IMR-90 (cell line): ENCODE data around the gene MATN3. TPM values are rescaled to one million over a fixed set of nuclear protein-coding genes. Genes with fewer than 3 reads are reported as not detected.

ENCODE experiments used
- ATAC-seq: fragments of 200-7000 bp; cut with Tn5 transposase; 2 replicates; pipeline ENCODE4 v1.9.1; 2020; ENCODE audit warnings: low read depth, mild to moderate bottlenecking, moderate library complexity
- BruUV-seq: library from RNA; stranded (reverse); fragments of 400-500 nt; replicated peaks from 2 replicates; lab custom pipeline; 2021; lab: Mats Ljungman, UMichigan
- CTCF ChIA-PET: fragments of 300-600 bp; formaldehyde crosslinking; extraction: SDS; loops from one replicate; lab custom pipeline; 2021; ENCODE audit warnings: antibody characterized with exemption; lab: Yijun Ruan, JAX
- POLR2A ChIA-PET: fragments of 300-600 bp; sonication (Branson Sonifier 250); formaldehyde crosslinking; loops from one replicate; lab custom pipeline; 2022; ENCODE audit warnings: antibody characterized with exemption; ENCODE audit not compliant: unreplicated experiment; lab: Charles Lee
- DNase-seq: peaks from one replicate; pipeline ENCODE4 v3.0.0; 2013
- H2AFZ ChIP-seq: replicated peaks from 2 replicates; pipeline ENCODE3; 2013; ENCODE audit warnings: low read length, mild to moderate bottlenecking; ENCODE audit not compliant: poor library complexity
- H2AK5ac ChIP-seq: 2 replicates; pipeline ENCODE4 v1.6.1; 2013; ENCODE audit warnings: low read depth, low read length, inconsistent platforms
- H2AK9ac ChIP-seq: replicated peaks from 2 replicates; pipeline ENCODE3; 2013; ENCODE audit warnings: mild to moderate bottlenecking, low read depth, low read length, moderate library complexity; ENCODE audit not compliant: poor library complexity
- H2BK120ac ChIP-seq: 2 replicates; pipeline ENCODE4 v1.6.1; 2013; ENCODE audit warnings: low read depth, low read length, inconsistent platforms
- H2BK15ac ChIP-seq: 3 replicates; pipeline ENCODE4 v1.6.1; 2013; ENCODE audit warnings: low read depth, low read length, inconsistent platforms
- H2BK20ac ChIP-seq: 2 replicates; pipeline ENCODE4 v1.6.1; 2013; ENCODE audit warnings: low read depth, mild to moderate bottlenecking, inconsistent platforms, low read length, moderate library complexity
- H2BK5ac ChIP-seq: 2 replicates; pipeline ENCODE4 v1.6.1; 2013; ENCODE audit warnings: mild to moderate bottlenecking, low read depth, low read length, inconsistent platforms; ENCODE audit not compliant: poor library complexity, severe bottlenecking
- H3K14ac ChIP-seq: replicated peaks from 2 replicates; pipeline ENCODE4 v1.6.1; 2013; ENCODE audit warnings: low read depth, low read length, inconsistent platforms
- H3K18ac ChIP-seq: 2 replicates; pipeline ENCODE4 v1.6.1; 2013; ENCODE audit warnings: low read depth, low read length, control low read depth
- H3K23ac ChIP-seq: 2 replicates; pipeline ENCODE4 v1.6.1; 2013; ENCODE audit warnings: low read depth, low read length, inconsistent platforms
- H3K27ac ChIP-seq: 2 replicates; pipeline ENCODE4 v1.5.1; 2013; ENCODE audit warnings: mild to moderate bottlenecking, control low read depth, low read length; ENCODE audit not compliant: insufficient read depth
- H3K27me3 ChIP-seq: 2 replicates; pipeline ENCODE4 v1.6.1; 2013; ENCODE audit warnings: low read length; ENCODE audit not compliant: control insufficient read depth, insufficient read depth
- H3K36me3 ChIP-seq: 2 replicates; pipeline ENCODE4 v1.6.1; 2013; ENCODE audit warnings: low read length, mixed read lengths; ENCODE audit not compliant: control insufficient read depth, insufficient read depth
- H3K4ac ChIP-seq: 2 replicates; pipeline ENCODE4 v1.6.1; 2013; ENCODE audit warnings: low read depth, low read length, inconsistent platforms
- H3K4me1 ChIP-seq: 2 replicates; pipeline ENCODE4 v1.6.1; 2013; ENCODE audit warnings: low read length, mixed read lengths; ENCODE audit not compliant: control insufficient read depth, insufficient read depth
- H3K4me2 ChIP-seq: 2 replicates; pipeline ENCODE4 v1.6.1; 2013; ENCODE audit warnings: low read depth, mild to moderate bottlenecking, control low read depth, low read length, moderate library complexity
- H3K4me3 ChIP-seq: 2 replicates; pipeline ENCODE4 v1.5.1; 2013; ENCODE audit warnings: low read depth, mild to moderate bottlenecking, control low read depth, low read length, moderate library complexity; ENCODE audit not compliant: insufficient read depth
- H3K56ac ChIP-seq: 2 replicates; pipeline ENCODE4 v1.6.1; 2013; ENCODE audit warnings: low read length, inconsistent platforms; ENCODE audit not compliant: insufficient read depth; ENCODE audit errors: extremely low read depth
- H3K79me1 ChIP-seq, 2 experiments: 2 replicates each; pipeline ENCODE4 v1.6.1; 2013; ENCODE audit warnings: low read length in 2 of 2, inconsistent platforms in 1 of 2, low read depth in 1 of 2
- H3K9ac ChIP-seq: 2 replicates; pipeline ENCODE4 v1.6.1; 2013; ENCODE audit warnings: low read depth, low read length, control low read depth
- H3K9me1 ChIP-seq: 2 replicates; pipeline ENCODE4 v1.6.1; 2013; ENCODE audit warnings: low read length, inconsistent platforms; ENCODE audit not compliant: insufficient read depth
- H3K9me3 ChIP-seq: 2 replicates; pipeline ENCODE4 v1.6.1; 2013; ENCODE audit warnings: low read length; ENCODE audit not compliant: control insufficient read depth, insufficient read depth
- H4K20me1 ChIP-seq: 2 replicates; pipeline ENCODE4 v1.6.1; 2013; ENCODE audit warnings: low read length, inconsistent platforms; ENCODE audit not compliant: insufficient read depth
- H4K5ac ChIP-seq: 2 replicates; pipeline ENCODE4 v1.6.1; 2013; ENCODE audit warnings: mild to moderate bottlenecking, low read depth, low read length, control low read depth
- H4K8ac ChIP-seq, 2 experiments: 2 replicates each; pipeline ENCODE4 v1.6.1; 2013; ENCODE audit warnings: low read depth in 2 of 2, low read length in 2 of 2, control low read depth in 1 of 2, inconsistent platforms in 1 of 2
- H4K91ac ChIP-seq: 2 replicates; pipeline ENCODE4 v1.6.1; 2013; ENCODE audit warnings: low read depth, low read length, inconsistent platforms; ENCODE audit not compliant: insufficient read depth
- CHD1 ChIP-seq: IDR thresholded peaks from 2 replicates; pipeline ENCODE4 v1.6.1; 2012; ENCODE audit warnings: low read depth, low read length, improper control_type of control experiment
- MAFK ChIP-seq: IDR thresholded peaks from 2 replicates; pipeline ENCODE4 v1.6.1; 2012; ENCODE audit warnings: low read depth, low read length, improper control_type of control experiment
- NFE2L2 ChIP-seq: fragments of 150-350 bp; IDR thresholded peaks from 2 replicates; pipeline ENCODE4 v1.6.1; 2016; ENCODE audit warnings: low read depth, mild to moderate bottlenecking, low read length
- POLR2A ChIP-seq: IDR thresholded peaks from 2 replicates; pipeline ENCODE4 v1.6.1; 2012; ENCODE audit warnings: mild to moderate bottlenecking, low read depth, low read length
- RAD21 ChIP-seq: IDR thresholded peaks from 2 replicates; pipeline ENCODE4 v1.6.1; 2012; ENCODE audit warnings: low read length, improper control_type of control experiment
- SMC3 ChIP-seq: fragments of 150-350 bp; IDR thresholded peaks from 2 replicates; pipeline ENCODE4 v1.6.1; 2016; ENCODE audit warnings: low read depth, mild to moderate bottlenecking, antibody characterized with exemption, low read length, moderate library complexity
- WGBS, 2 experiments: methylation state at CpG; one replicate each; pipeline versions ENCODE4 v1.1.5 to v1.1.7; 2013; ENCODE audit warnings: missing lambda C conversion rate in 2 of 2; ENCODE audit not compliant: insufficient read length in 1 of 2; ENCODE audit errors: extremely low coverage in 2 of 2; 5-methylcytosine and 5-hydroxymethylcytosine counted together
- dilution Hi-C: fragments of 300-500 bp; cut with HindIII; formaldehyde crosslinking; loops from one replicate; pipeline ENCODE4 v1.14.3; 2018; ENCODE audit warnings: low sequenced_read_pairs; ENCODE audit not compliant: unreplicated experiment
- in situ Hi-C: fragments of 300-500 bp; cut with MboI; formaldehyde crosslinking; loops from 3 replicates; pipeline ENCODE4 v1.14.3; 2019; ENCODE audit warnings: low sequenced_read_pairs, inconsistent platforms, mixed read lengths
- intact Hi-C: fragments of 100-400 bp; cut with micrococcal nuclease; formaldehyde crosslinking; loops from 2 replicates; pipeline ENCODE4 v1.10.0; 2022
- polyA plus RNA-seq, 3 experiments: library from polyadenylated mRNA; depleted of rRNA; stranded (reverse); fragments of >200 nt; gene quantifications; 2 replicates each; pipeline ENCODE4 v1.2.3, GENCODE V29; 2012; ENCODE audit warnings: low replicate concordance in 1 of 3
- total RNA-seq: library from RNA; depleted of rRNA; stranded (reverse); fragments of >200 nt; gene quantifications from 2 replicates; pipeline ENCODE4 v1.2.3, GENCODE V29; 2012
- TF ChIP-seq, protein P1 (sequence below): conservative IDR thresholded peaks from 2 replicates; pipeline ENCODE4 v1.5.1; 2012; ENCODE audit warnings: mild to moderate bottlenecking, low read depth, low read length, improper control_type of control experiment
- TF ChIP-seq, protein P2 (sequence below): fragments of 150-350 bp; IDR thresholded peaks from 2 replicates; pipeline ENCODE4 v1.6.1; 2016; ENCODE audit warnings: low read depth, mild to moderate bottlenecking, low read length, moderate library complexity, borderline replicate concordance

Gene MATN3
- total and polyA plus RNA-seq, 2 of the 4 experiments (the other 2 are of a cell fraction): 0.90 to 3.0 TPM

DNA sequence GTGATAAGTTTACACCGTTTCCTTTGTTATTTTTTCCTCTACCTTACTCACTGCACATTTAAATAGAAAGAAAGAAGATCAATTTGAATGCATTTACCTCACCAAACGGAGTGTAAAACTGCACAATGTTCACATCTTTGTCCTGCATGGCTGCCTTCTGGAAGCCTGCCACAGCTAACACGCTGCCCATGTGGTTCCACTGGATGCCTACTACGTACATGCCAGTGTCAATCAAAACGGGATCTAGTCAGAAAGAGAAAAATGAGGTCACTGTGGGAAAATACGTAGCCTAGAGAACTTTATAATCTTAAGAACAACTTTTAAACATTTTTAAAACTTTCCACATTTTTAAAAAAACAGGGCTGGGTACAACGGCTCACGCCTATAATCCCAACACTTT lies 39.0 kb downstream of the MATN3 start:
- in situ Hi-C loops: no loop called here
- POLR2A ChIA-PET: interaction anchor here (0.6 kb wide), 1 partner anchor 16 kb away, joined by 3 read pairs; the partner anchor contains the start of gene WDR35

More for the DNA sequence above, 39.0 kb downstream of the MATN3 start:
- no TSS peak for BruUV-seq
- Histone ChIP-seq H3K9ac (no peak overlapping the region), H3K27me3 (no peaks in the 10 kb centered on the region), H3K27ac (no peak overlapping the region), H4K8ac (no peak overlapping the region), H2BK120ac (no peak overlapping the region), H3K4ac (no peak overlapping the region), H3K23ac (no peak overlapping the region), H4K20me1 (no peaks in the 10 kb centered on the region), H3K4me3 (no peak overlapping the region), H2AK9ac (no peak overlapping the region), H3K9me3 (no peaks in the 10 kb centered on the region), H2AFZ (no peak overlapping the region), H3K9me1 (no peaks in the 10 kb centered on the region), H4K5ac (no peak overlapping the region), H3K56ac (no peak overlapping the region), H2BK20ac (no peak overlapping the region), H3K36me3 (peaks cover 13% of the 10 kb centered on the region), H3K4me2 (no peak overlapping the region), H2AK5ac (no peak overlapping the region), H3K14ac (no peak overlapping the region), H3K18ac (no peak overlapping the region), H4K91ac (no peak overlapping the region), H3K4me1 (no peaks in the 10 kb centered on the region), H3K79me1 (no peaks in the 10 kb centered on the region), H2BK15ac (no peak overlapping the region), H2BK5ac (no peak overlapping the region)
- CTCF ChIA-PET: no interaction called here
- ATAC-seq (no peak), DNase-seq (no peak)
- intact Hi-C loops: no loop called here
- WGBS, 2 experiments: 60% methylated on average over 1 of the region's 8 CpGs; no CpG with 5 or more reads in 1 of the 2 experiments
- dilution Hi-C loops: no loop called here
- TF ChIP-seq SMC3 (no peak), POLR2A (no peak), MAFK (no peak), CHD1 (no peak), NFE2L2 (no peak), RAD21 (no peak)
- TF ChIP-seq, protein P1, sequence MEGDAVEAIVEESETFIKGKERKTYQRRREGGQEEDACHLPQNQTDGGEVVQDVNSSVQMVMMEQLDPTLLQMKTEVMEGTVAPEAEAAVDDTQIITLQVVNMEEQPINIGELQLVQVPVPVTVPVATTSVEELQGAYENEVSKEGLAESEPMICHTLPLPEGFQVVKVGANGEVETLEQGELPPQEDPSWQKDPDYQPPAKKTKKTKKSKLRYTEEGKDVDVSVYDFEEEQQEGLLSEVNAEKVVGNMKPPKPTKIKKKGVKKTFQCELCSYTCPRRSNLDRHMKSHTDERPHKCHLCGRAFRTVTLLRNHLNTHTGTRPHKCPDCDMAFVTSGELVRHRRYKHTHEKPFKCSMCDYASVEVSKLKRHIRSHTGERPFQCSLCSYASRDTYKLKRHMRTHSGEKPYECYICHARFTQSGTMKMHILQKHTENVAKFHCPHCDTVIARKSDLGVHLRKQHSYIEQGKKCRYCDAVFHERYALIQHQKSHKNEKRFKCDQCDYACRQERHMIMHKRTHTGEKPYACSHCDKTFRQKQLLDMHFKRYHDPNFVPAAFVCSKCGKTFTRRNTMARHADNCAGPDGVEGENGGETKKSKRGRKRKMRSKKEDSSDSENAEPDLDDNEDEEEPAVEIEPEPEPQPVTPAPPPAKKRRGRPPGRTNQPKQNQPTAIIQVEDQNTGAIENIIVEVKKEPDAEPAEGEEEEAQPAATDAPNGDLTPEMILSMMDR: no peak
- TF ChIP-seq, protein P2, sequence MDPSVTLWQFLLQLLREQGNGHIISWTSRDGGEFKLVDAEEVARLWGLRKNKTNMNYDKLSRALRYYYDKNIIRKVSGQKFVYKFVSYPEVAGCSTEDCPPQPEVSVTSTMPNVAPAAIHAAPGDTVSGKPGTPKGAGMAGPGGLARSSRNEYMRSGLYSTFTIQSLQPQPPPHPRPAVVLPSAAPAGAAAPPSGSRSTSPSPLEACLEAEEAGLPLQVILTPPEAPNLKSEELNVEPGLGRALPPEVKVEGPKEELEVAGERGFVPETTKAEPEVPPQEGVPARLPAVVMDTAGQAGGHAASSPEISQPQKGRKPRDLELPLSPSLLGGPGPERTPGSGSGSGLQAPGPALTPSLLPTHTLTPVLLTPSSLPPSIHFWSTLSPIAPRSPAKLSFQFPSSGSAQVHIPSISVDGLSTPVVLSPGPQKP: no peak
